Measurements from ENCODE around the gene PDK2.

The PDK2 gene

DNA sequence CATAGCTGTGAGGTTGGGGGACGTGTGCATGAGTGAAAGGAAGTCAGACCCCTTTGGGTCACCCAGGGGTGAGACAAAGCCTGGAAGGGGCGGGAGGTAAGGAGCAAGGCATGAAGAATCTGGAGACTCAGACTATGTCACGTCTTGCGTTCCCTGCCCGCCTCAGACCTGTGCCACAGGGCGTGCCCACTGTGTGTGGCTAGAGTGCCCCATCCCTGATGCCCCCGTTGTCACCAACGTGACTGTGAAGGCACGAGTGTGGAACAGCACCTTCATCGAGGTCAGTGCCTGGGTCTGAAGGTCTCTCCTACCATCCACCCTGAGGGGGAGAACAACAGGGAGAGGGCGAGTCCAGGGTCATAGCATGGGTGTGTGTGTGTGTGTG is 15.1 kb upstream of the PDK2 start:
- no peak for DNase-seq

DNA sequence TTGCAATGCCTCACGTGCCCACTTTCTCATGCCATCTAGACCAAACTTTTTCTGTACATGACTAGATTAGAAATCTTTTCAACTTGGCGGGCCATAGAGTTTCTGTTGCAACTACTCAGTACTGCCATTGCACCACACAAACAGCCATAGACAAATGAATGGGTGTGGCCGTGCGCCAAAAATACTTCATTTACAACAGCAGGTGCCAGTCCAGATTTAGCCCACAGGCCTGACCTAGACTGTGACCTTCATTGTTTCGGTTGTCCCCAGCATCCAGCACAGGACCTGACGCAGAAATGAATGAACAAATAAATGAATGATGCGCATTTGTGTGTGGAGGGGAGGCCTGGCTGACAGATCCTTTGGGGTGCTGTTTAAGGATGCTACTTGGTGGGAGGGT is 14.3 kb upstream of the PDK2 start:
- no peak for DNase-seq

DNA sequence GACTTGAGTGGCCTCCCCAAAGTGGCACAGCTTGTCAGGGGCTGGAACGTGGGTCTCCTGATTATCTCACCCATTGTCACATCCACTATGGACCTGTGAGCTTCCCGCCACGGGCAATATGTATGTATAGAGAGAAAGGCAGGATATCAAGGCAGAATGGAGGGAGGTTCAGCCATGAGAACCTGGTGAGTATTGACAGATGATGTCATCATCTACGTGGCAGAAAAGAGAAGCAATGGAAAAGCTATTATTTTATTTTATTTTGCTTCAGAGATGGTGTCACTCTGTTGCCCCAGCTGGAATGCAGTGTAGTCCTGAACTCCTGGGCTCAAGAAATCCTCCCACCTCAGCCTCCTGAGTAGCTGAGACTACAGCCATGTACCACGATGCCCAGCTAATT is 13.4 kb upstream of the PDK2 start:
- DNase-seq: no peak

DNA sequence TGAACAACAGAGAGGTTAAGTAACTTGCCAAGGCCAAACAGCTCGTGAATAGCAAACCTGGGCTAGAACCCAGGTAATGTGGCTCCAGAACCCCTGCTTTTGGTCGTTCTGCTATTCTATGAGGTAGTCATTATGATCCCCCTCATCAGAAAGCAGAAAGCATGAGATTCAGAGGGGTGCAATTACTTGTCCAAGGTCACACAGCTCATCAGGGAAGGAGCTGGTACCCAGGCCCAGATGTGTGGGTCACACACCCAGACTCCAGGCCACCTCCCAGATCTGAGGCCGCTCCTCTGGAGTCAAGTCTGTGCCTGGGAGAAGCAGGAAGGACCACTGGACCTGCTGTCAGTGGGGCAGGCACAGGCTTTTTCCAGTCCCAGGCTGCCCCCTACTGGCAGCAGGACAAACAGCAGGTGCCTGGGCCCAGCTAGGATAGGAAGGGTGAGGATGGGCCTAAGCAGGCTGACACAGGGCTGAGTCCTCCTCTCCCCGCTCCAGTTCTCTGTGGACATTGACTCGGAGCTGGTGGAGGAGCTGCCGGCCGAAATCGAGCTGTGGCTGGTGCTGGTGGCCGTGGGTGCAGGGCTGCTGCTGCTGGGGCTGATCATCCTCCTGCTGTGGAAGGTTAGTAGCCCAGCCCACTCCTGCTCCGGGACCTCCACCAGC is 7.8 kb upstream of the PDK2 start:
- DNase-seq: peak; percentile 45

DNA sequence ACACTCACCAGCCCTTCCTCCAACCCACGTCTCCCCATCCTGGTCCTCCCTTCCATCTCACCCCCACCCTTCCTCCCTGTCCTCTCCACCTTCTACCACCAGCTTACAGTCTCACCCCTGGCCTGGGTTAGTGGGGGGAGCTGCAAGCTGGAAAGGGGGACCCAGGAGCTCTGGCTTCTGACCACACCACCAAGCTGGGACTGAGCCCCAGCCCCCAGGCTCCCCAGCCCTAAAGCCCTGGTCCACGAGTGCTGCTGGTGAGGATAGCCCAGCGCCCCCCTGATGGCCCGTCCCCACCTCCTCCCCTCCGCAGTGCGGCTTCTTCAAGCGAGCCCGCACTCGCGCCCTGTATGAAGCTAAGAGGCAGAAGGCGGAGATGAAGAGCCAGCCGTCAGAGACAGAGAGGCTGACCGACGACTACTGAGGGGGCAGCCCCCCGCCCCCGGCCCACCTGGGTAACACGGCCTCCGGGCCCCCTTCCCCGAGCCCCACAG is 7.2 kb upstream of the PDK2 start:
- DNase-seq: no peak

DNA sequence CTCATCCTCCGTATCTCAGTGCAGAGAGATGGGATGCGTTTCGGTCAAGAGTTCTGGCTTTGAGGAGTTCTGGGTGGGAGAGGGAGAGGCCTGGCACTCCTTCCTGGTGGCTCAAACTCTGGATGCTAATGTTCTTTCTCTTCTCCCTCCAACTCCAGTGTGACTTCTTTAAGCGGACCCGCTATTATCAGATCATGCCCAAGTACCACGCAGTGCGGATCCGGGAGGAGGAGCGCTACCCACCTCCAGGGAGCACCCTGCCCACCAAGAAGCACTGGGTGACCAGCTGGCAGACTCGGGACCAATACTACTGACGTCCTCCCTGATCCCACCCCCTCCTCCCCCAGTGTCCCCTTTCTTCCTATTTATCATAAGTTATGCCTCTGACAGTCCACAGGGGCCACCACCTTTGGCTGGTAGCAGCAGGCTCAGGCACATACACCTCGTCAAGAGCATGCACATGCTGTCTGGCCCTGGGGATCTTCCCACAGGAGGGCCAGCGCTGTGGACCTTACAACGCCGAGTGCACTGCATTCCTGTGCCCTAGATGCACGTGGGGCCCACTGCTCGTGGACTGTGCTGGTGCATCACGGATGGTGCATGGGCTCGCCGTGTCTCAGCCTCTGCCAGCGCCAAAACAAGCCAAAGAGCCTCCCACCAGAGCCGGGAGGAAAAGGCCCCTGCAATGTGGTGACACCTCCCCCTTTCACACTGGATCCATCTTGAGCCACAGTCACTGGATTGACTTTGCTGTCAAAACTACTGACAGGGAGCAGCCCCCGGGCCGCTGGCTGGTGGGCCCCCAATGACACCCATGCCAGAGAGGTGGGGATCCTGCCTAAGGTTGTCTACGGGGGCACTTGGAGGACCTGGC is 6.0 kb upstream of the PDK2 start:
- DNase-seq: no peak

DNA sequence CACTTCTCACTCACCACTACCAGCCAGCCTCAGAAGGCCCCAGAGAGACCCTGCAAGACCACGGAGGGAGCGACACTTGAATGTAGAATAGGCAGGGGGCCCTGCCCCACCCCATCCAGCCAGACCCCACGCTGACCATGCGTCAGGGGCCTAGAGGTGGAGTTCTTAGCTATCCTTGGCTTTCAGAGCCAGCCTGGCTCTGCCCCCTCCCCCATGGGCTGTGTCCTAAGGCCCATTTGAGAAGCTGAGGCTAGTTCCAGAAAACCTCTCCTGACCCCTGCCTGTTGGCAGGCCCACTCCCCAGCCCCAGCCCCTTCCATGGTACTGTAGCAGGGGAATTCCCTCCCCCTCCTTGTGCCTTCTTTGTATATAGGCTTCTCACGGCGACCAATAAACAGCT is 5.1 kb upstream of the PDK2 start:
- DNase-seq: no peak

DNA sequence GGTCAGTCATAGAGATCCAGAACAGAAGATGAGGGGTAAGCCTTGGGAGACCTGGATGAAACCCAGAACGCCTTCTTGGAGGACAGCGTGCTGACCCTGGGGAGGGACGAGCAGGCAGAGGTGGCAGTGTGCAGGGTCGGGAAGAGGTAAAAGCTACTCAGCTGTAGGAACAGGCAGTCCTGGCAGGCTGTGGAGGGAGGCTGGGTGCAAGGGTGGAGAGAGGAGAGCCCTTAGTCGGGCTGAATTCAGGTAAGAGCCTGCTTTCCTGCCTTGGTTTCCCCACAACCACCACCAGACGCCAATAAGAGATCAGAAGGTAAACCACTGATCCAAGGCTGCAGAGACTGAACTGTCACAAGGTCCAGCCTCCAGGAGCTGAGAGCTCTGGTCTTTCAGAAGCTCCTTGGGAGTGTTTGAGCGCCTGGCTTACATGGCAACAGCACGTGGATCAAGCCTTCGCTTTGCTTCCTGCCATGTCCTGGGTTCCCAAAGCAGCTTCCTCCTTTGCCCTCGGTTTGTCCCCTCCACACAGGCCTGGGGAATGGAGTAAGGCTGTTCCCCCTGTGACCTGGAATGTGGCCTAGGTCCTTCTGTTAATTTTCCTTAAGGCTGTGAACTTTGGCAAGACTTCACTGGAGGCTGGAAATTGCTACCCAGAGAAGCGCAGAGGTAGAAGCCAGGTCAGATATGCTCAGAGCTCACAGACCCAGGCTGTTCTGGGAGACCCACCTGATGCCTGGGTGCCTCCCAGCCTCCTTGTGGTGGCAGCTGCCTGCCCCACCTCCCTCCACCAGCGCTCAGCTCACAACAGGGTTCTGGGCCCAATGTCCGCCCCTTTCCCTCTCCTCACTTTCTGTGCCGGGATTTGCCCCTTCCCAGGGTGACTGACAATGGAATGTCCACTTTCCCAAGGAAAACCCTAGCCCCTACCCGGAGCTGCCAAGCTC is 3.9 kb upstream of the PDK2 start:
- DNase-seq: no peak

DNA sequence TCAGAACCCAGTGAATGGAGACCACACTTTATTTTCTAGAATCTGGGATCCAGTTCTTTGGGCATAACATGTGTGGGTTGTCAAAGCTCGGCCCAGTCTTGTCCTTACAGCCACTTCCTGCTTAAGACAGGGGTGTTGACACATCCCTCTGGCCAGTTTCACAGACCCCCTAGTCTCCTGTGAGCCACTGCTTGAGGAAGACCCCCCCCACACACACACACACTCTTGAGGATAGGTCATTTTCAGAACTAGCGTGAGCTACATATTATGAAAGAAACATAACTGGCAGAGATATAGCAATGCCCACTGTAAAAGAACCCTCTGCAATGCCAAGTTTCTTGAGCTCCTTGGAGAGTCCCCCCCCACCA is 3.2 kb upstream of the PDK2 start:
- DNase-seq: no peak

DNA sequence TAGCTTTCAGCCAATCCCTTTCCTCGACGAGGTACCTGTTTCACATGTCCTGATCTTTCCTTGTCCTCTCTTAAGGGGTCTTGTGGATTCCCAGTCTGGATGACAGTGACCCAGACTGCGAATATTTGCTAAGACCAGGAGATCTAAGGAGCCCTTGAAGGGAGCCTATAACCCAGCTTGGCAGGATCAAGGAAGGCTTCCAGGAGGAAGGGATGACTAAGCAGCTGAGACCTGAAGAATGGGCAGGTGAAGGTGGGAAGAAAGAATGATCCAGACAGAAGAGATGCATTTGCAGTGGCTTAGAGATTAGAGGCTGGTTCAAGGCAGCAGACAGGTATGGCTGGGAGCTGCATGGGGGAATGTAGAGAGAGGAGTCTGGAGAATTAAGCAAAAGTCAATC is 1.9 kb upstream of the PDK2 start:
- no peak for DNase-seq

DNA sequence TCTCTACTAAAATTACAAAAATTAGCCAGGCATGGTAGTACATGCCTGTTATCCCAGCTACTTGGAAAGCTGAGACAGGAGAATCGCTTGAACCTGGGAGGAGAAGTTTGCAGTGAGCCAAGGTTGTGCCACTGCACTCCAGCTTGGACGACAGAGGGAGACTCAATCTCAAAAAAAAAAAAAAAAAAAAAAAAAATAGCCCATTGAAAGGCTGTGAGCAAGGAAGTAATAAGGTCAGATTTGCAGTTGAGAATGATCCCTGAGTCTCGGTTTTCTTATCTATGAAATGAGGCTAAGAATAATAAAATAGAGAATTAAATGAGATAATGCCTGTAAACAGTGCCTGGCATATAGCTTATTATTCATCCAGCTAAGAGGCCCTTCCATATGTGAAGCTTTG is 1.3 kb upstream of the PDK2 start:
- no peak for DNase-seq

DNA sequence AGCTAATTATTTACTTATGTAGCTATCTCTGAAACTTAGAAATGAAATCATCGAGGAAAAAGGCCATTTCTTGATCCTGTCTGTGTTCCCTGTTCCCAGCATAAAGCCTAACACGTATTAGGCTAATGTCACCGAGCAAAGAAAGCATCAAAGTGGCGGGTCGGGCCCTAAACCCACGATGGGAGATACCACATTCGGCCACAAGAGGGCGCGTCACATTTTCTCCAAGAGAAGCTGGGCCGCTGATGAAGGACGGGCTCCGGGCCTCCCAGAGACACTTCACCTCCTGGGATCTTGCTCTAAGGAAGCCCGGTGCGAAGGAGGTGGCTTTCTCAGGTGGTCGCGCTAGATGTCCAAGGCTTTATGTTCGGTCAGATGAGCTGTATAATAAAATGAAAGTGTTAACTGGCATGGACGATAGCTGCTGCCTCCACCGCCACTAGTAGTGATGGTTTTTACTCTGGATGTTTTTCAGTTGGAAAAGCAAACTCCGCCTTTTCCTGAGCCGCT is 853 bp upstream of the PDK2 start:
- peak; percentile 67 for DNase-seq

DNA sequence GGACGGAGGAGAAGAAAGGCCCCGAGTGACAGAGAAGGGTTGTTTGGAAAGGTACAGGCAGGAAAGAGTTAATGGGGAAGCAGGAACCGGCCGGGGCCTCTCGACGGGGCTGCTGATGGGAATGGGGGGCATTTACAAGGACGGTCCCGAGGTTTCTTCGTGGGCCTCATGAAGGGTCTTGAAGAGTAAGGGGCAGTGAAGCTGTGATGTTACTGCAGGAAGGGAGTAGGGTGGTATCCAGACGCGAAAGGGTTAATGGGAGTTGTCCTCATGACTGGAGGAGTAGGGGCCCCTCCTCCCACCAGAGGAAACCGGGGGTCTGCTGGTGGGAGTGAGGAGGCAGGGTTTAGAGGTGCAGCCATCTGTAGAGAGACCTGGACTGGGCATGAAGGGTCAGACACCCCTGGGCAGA is 481 bp downstream of the PDK2 start:
- DNase-seq: no peak

DNA sequence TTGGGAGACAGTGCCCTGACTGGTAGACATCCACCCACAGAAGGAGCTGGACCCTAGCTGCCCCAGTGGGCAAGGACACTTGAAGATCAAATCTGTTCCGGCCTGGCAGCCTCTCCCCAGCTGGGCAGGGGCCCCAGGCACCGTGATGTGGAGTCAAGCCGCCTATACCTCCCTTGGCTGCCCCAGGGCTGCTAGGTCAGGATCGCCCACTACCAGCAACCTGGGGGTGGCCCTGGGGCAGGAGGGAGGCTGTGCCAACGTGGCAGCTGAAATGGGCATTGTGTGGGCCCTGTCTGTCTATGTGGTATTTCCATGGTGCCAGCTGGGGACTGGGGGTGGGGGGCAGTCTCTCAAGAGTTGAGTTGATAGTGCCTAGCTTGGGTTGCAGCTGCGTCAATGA is 941 bp downstream of the PDK2 start:
- no peak for DNase-seq

DNA sequence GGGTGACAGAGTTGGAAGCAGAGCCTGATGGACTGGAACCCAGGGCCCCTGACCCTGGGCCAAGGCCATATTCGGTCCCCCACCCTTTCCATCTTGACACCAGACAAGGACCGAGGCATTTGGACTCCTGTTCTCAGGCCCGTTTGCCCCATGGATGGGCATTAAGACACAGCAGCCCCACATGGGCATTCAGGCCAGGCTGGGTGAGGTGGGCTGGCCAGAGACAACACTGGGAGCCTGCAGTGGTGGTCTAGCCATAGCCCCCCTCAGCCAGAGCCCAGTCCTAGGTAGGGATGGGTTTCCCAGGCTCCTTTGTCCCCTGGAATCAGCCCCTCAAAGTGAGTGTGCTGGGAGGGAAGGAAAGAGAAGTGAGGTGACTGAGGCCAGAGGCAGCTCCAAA is 1.6 kb downstream of the PDK2 start:
- DNase-seq: no peak

DNA sequence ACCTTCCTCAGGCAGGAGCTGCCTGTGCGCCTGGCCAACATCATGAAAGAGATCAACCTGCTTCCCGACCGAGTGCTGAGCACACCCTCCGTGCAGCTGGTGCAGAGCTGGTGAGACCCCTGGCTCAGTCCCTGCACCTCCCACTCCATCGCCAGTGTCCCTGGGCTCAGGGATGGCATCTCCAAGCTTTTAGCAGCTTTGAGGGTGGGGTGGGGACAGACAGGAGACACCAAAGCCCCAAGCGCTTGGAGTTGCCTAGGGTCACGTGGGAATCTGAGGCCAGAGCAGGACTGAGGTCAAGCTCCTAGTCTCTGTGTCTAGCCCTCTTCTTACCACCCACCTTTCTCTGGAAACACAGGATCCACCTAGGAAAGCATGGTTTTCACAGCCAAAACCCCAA is 2.3 kb downstream of the PDK2 start:
- no peak for DNase-seq

DNA sequence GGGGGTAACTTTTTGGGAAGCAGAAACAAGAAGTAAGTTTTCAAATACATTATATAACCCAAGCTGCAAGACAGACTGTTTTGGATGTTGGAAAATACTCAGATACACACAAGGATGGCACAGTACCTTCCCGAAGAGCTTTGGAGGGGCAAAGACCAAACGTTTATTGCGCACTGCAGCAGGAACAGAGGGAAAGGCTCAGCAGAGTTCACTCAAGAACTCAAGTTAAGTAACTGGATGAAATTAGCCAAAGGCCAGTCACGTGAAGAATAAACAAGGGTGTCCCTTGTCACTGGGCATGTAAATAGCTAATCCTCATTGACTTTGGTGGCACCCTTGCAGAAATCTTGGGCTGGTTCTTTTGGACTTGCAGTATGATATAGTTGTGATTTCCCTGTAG is 2.8 kb downstream of the PDK2 start:
- no peak for DNase-seq

DNA sequence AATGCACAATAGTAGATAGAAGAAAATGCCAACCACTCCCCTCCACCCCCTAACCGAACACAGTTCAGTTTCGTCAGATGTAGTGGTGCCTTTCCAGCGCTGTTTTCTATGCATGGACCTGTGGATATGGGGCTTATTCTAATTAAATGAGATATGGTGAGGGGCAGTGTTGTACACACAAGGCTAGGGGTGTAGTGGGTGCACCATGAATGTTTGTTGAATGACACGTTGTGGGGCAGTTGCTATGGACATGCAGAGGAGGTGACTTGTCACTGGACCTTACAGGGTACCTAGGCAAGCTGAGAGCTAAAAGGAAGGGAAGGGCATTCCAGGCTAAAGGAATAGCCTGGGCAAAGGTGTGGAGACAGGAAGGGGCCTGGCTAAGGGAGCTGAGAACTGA is 3.4 kb downstream of the PDK2 start:
- no peak for DNase-seq

DNA sequence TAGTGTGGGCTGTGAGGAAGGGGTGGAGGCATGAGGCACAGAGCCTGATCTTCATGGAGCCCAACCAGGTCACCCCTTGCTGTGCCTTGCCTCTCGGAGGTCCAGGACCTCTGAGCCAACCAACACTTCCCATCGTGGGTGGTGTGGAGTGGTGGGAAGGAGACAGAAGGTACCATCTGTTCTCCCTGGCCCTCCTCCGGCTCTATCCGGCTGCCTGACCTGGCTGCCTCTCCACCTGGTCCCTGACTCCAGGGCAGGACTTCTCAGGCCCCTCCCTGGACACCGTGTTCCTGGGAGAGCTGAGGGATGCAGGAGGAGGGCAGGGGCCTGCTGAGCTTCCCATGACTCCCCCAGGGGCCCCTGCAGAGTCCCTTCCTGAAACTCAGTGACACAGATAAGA is 3.9 kb downstream of the PDK2 start:
- no peak for DNase-seq

DNA sequence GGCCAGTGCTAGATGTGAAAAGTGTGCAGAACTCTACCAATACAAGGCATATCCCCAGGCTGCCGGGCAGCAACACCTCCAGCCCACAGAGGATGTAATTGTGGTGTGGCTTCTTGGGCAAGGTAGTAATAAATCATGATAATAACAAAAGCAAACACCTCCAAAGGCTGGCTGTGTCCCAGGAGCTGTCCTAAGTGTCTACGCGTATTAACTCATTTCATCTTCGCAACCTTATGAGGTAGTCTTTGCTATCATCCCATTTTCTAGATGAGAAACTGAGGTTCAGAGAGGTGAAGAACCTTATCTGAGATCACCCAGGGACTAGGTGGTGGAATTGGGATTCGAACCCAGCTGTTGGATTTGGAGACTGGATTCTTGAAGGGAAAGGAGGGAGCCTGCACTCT is 5.3 kb downstream of the PDK2 start:
- DNase-seq: no peak

DNA sequence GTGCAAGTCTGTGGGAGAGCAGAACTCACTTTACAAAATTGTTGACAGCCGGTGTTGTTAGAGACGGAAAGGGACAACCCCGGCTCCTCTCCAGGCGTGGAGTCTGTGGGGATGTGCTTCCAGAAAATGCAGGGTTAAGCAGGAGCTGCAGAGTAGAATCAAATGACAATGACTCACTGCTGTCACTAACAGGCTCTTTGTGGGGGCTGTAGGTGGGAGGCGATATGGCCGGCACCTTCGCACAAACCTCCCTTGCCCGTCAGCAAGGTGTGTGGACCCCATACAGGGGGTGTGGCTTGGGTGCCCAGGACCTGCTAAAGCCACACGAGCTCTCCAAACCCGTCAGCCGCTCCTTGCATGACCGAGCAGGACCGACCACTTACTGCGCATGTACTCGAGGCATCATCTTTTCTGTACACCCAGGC is 5.8 kb downstream of the PDK2 start:
- DNase-seq: peak; percentile 45

DNA sequence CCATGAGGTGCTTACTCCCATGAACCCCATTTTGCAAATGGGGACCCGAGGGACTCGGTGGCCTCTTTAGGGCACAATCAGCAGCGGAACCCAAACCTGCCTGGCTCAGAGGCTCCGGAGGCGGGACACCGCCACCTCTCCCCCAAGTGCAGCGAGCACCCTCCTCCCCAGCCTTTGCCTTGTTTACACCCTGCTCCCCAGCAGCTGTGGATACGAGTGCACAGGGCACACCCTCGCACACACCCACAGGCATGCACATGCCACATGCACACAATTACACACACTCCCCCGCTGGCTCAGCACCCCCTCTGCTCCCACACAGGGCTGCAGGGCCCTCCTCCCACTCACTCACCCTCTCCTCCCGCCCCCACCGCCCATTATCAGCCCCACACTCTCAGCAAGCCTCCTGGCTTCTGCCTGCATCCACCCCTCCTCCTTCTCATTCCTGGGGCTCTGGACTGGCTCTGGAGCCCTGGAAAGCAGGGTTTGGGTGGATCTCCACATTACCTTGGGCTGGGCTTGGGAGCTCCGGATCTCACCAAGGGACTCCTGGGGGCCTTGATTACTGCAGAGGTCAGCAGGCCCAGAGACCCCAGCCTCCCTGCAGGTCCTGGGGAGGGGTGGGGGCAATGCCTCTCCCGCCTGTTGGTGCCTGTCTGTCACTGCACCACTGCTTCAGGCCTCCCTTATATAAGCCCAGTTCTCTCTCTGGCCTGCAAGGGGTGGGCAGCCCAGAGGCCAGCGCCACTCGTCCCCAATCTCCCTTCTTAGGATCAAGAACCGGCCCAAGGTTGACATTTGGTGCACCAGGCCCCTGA is 6.4 kb downstream of the PDK2 start:
- no peak for DNase-seq

Measured in NCI-H510A (cell line).